ENCODE data around the gene SEPTIN2. TPM values are rescaled to one million over a fixed set of nuclear protein-coding genes. Genes with fewer than 3 reads are reported as not detected.
A peak's percentile ranks its signal among the peaks of the same experiment; 100 is the strongest.
"Not testable (repeated sequence)": the region's sequence is repeated elsewhere in the genome, so short reads cannot be mapped to it uniquely, and the experiment has no call there.

Gene SEPTIN2
- polyA plus RNA-seq, 3 donors: 612 to 635 (median 613) TPM

DNA sequence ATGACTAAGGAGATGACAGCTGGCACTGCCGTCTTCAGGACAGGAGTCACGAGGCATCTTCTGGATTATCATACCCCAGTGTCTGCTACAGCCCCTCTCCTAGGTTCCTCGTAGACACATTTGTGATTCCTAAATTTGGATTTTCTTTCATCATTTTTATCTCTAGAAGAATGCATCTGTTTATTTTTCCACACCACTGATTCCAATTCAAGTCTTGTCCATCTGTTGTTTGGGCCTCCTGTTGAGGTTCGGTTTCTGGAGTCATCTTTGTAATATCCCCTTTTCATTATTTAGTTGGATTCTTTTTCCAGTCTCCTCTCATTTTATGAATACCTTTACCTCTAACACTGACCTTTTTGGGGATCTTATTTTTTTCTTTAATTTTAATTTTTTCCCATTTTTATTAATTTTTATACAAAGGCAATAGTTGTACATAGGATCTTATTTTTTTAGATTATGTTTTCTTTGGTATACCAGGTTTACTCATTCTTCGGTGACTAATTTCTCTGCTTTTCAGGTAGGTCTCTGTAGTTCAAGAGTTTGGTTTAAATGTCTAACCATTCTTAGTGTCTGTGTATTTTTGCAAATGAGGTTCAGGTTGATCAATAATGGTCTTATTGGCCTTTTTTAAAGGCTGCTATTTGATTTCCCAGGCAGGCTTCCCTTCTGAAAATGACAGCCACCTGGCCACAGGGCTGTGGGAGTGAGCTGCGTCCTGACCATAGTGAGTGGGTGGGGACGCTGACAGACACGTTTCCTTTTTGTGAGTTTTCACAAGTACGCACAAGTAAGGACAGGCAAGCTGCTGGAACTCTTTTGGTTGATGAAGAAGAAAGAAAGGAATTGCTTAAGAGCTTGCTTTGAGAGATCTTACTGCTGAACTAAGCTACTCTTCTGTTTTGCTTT, 74.8 kb downstream of the SEPTIN2 start:
- DNase-seq (ENCODE audit: extremely low read depth in 1 of 11, low read depth in 9 of 11, low spot score in 4 of 11): no peak

GRCh38 chr2:241391892-241392665, 76.4 kb downstream of the SEPTIN2 start:
- peak in 1 of 11 donors; percentile 25 for DNase-seq (ENCODE audit: extremely low read depth in 1 of 11, low read depth in 9 of 11, low spot score in 4 of 11)

- not testable (repeated sequence) for DNase-seq (ENCODE audit: extremely low read depth in 1 of 11, low read depth in 9 of 11, low spot score in 4 of 11)
Measured at GRCh38 chr2:241392753-241393152, 77.0 kb downstream of the SEPTIN2 start.

DNA sequence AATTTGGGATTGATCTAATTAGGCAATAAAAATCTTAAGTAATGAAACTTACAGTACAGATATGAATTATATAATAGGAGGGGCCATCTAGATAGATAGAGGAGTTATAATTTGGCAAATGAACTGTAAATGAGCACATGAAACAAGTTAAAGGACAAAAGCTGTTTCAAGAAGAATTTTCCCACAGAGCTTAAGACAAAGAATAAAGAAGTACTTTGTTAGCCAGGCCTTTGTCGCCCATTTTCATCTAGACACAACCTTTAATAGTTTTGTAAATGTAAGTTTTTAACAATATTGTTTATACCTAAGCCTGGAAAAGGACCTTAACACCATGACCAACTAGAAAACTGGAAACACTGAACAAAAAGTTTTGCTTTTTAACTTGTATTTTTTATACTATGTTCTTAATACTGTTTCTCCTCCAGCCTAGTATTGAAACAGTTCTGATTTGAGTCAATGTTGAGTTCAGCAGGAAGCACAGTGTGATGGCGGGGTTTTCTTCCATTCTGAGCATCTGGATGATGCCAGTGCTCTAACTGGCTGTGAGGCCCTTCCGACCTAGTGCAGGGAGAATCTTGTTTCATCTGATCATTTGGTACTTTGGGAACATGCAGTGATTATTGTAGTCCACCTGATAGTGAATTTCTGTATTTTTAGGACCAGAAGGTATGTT, 77.9 kb downstream of the SEPTIN2 start:
- DNase-seq (ENCODE audit: extremely low read depth in 1 of 11, low read depth in 9 of 11, low spot score in 4 of 11): no peak

DNA sequence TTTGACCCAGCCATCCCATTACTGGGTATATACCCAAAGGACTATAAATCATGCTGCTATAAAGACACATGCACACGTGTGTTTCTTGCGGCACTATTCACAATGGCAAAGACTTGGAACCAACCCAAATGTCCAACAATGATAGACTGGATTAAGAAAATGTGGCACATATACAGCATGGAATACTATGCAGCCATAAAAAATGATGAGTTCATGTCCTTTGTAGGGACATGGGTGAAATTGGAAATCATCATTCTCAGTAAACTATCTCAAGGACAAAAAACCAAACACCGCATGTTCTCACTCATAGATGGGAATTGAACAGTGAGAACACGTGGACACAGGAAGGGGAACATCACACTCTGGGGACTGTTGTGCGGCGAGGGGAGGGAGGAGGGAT, 81.1 kb downstream of the SEPTIN2 start:
- not testable (repeated sequence) for DNase-seq (ENCODE audit: extremely low read depth in 1 of 11, low read depth in 9 of 11, low spot score in 4 of 11)

DNA sequence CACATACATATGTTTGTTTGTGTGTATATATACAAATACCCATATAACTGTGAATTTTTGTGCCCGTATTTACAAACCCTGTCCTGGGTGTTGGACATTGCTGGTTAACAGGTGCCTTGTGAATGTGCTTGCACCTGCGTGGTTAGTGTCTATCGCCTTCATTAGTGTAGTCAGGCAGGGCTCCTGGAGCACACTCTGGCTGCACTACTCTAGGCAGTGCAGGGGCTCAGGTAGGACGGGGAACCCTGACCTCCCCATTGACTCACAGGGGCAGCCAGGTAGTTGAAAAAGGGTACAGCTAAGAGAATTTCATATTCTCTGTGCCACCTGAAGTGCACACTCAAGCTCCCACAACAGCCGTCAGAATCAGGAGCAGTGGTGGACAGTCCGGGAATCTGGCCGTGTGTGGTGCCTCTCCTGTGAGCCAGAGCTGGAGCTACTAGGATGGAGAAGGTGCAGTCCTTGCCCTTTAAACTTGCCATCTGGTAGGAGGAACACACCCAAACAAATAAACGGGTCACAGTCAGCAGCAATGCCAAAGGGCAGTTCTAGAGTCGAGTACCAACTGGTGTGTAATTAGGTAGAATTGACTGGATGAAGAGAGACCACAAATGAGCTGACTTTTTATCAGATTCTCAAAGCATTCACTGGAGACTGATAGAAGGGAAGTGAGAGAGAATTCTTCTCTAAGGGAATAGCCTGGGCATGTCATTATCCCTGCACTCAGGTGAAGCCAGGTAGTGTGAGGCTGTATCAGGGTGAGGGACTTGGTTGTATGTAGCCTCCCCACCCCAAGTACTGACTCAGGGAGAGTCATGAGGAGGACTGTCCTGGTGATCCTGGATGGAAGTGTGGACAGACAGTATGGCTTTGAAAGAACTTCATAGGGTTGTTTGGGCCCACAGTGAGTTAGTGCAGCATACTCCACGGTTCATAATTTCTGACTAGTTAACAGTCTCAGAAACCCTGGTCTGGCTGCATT, 84.5 kb downstream of the SEPTIN2 start:
- no peak for DNase-seq (ENCODE audit: extremely low read depth in 1 of 11, low read depth in 9 of 11, low spot score in 4 of 11)

Other genes starting within 250 kb of the SEPTIN2 start
- 10 to 100 TPM; 68.5 to 78.4 (median 69.5) TPM for gene MTERF4, start 213.6 kb upstream of the SEPTIN2 start, polyA plus RNA-seq (ENCODE audit: insufficient read length in 3 of 3)
- gene PASK, start 166.5 kb upstream of the SEPTIN2 start, polyA plus RNA-seq (ENCODE audit: insufficient read length in 3 of 3): 10 to 100 TPM; 14.4 to 28.9 (median 16.2) TPM
- 10 to 100 TPM; 66.9 to 84.2 (median 77.4) TPM for gene PPP1R7, start 165.5 kb upstream of the SEPTIN2 start, polyA plus RNA-seq (ENCODE audit: insufficient read length in 3 of 3)
- gene ANO7, start 127.2 kb upstream of the SEPTIN2 start, polyA plus RNA-seq (ENCODE audit: insufficient read length in 3 of 3): 1 to 10 TPM; 1.7 to 3.8 (median 1.9) TPM
- gene HDLBP, start 253 bp upstream of the SEPTIN2 start, polyA plus RNA-seq (ENCODE audit: insufficient read length in 3 of 3): 100 to 1,000 TPM; 341 to 386 (median 376) TPM
- 10 to 100 TPM; 55.0 to 61.1 (median 60.7) TPM for gene FARP2, start 40.4 kb downstream of the SEPTIN2 start, polyA plus RNA-seq (ENCODE audit: insufficient read length in 3 of 3)
- 100 to 1,000 TPM; 200 to 207 (median 205) TPM for gene STK25, start 192.7 kb downstream of the SEPTIN2 start, polyA plus RNA-seq (ENCODE audit: insufficient read length in 3 of 3)
- gene BOK, start 242.8 kb downstream of the SEPTIN2 start, polyA plus RNA-seq (ENCODE audit: insufficient read length in 3 of 3): 10 to 100 TPM; 16.3 to 30.2 (median 26.8) TPM

Measured in renal cortex interstitium (tissue), 11 donors.